OCI-LY7 (cell line): Measurements from ENCODE around the gene MYOT. TPM values are rescaled to one million over a fixed set of nuclear protein-coding genes. Genes with fewer than 3 reads are reported as not detected.
A peak's percentile ranks its signal among the peaks of the same experiment; 100 is the strongest.

ENCODE experiments used
- BruUV-seq: library from RNA; stranded (reverse); fragments of 400-500 nt; replicated peaks from 2 replicates; lab custom pipeline; 2021; lab: Mats Ljungman, UMichigan
- CTCF ChIA-PET: fragments of 300-600 bp; sonication (Branson Sonifier 250); formaldehyde crosslinking; loops from one replicate; lab custom pipeline; 2022; ENCODE audit warnings: antibody characterized with exemption; ENCODE audit not compliant: unreplicated experiment; lab: Charles Lee
- POLR2A ChIA-PET: fragments of 300-600 bp; sonication (Branson Sonifier 250); formaldehyde crosslinking; loops from one replicate; lab custom pipeline; 2022; ENCODE audit warnings: antibody characterized with exemption; lab: Charles Lee
- DNase-seq: peaks from one replicate; pipeline ENCODE4 v3.0.0-alpha.2; 2015; ENCODE audit warnings: low spot score
- H2AFZ ChIP-seq: fragments of 200-600 bp; sonication (generic), shearing (Covaris generic); 2 replicates; pipeline ENCODE4 v1.6.1; 2014; ENCODE audit warnings: mild to moderate bottlenecking, antibody characterized with exemption, low read length, moderate library complexity
- H3K27ac ChIP-seq: fragments of 200-600 bp; sonication (generic); 2 replicates; pipeline ENCODE4 v1.5.1; 2014; ENCODE audit warnings: mixed run types, low read depth, mild to moderate bottlenecking, moderate library complexity, low read length, inconsistent platforms; ENCODE audit not compliant: poor library complexity, severe bottlenecking
- H3K36me3 ChIP-seq: fragments of 200-600 bp; sonication (generic); 2 replicates; pipeline ENCODE4 v1.6.1; 2014; ENCODE audit warnings: mild to moderate bottlenecking, antibody characterized with exemption, low read length, moderate library complexity, mixed read lengths; ENCODE audit not compliant: insufficient read depth
- H3K4me1 ChIP-seq: fragments of 200-600 bp; sonication (generic); 2 replicates; pipeline ENCODE4 v1.5.1; 2014; ENCODE audit warnings: mild to moderate bottlenecking, low read length; ENCODE audit not compliant: insufficient read depth, poor library complexity, severe bottlenecking
- H3K4me2 ChIP-seq: fragments of 200-600 bp; sonication (generic); 2 replicates; pipeline ENCODE4 v1.6.1; 2014; ENCODE audit warnings: mild to moderate bottlenecking, low read length
- H3K4me3 ChIP-seq: fragments of 200-600 bp; sonication (generic); 2 replicates; pipeline ENCODE4 v1.5.1; 2014; ENCODE audit warnings: mild to moderate bottlenecking, low read depth, low read length; ENCODE audit not compliant: poor library complexity, severe bottlenecking
- H3K79me2 ChIP-seq: fragments of 200-600 bp; sonication (generic); 2 replicates; pipeline ENCODE4 v1.6.1; 2016; ENCODE audit warnings: low read depth, mild to moderate bottlenecking, low read length, moderate library complexity, mixed read lengths; ENCODE audit not compliant: insufficient read depth
- H3K9me2 ChIP-seq: fragments of 200-600 bp; sonication (generic); 2 replicates; pipeline ENCODE4 v1.6.1; 2016; ENCODE audit warnings: mild to moderate bottlenecking, low read length, mixed read lengths; ENCODE audit not compliant: insufficient read depth
- H3K9me3 ChIP-seq: fragments of 200-600 bp; sonication (generic); 2 replicates; pipeline ENCODE4 v1.6.1; 2014; ENCODE audit warnings: mild to moderate bottlenecking, mixed run types, low read length, mixed read lengths
- H4K20me1 ChIP-seq: fragments of 200-600 bp; sonication (generic); 2 replicates; pipeline ENCODE4 v1.6.1; 2014; ENCODE audit warnings: mild to moderate bottlenecking, antibody characterized with exemption, low read length, moderate library complexity, mixed read lengths; ENCODE audit not compliant: insufficient read depth
- EZH2phosphoT487 ChIP-seq: fragments of 200-600 bp; sonication (generic); IDR thresholded peaks from 2 replicates; pipeline ENCODE4 v1.6.1; 2018; ENCODE audit warnings: low read depth, borderline replicate concordance, mild to moderate bottlenecking, mixed run types, antibody characterized with exemption, low read length, moderate library complexity, mixed read lengths
- intact Hi-C: fragments of 100-400 bp; cut with micrococcal nuclease; formaldehyde crosslinking; loops from one replicate; pipeline ENCODE4 v1.10.0; 2022; ENCODE audit not compliant: unreplicated experiment
- total RNA-seq, 2 experiments: library from RNA; depleted of rRNA in 1 of 2; stranded (reverse); fragments of >200 nt in 1 of 2; shearing (Covaris generic) in 1 of 2; gene quantifications; 2 replicates each; pipeline ENCODE4 v1.2.3, GENCODE V29; 2014 to 2022
- TF ChIP-seq, protein P1 (sequence below): fragments of 200-600 bp; sonication (generic); conservative IDR thresholded peaks from 2 replicates; pipeline ENCODE4 v1.5.1; 2014; ENCODE audit warnings: mild to moderate bottlenecking, antibody characterized with exemption, low read length, moderate library complexity, mixed read lengths

Gene MYOT
- total RNA-seq, 2 experiments from 2014 or later: not detected

DNA sequence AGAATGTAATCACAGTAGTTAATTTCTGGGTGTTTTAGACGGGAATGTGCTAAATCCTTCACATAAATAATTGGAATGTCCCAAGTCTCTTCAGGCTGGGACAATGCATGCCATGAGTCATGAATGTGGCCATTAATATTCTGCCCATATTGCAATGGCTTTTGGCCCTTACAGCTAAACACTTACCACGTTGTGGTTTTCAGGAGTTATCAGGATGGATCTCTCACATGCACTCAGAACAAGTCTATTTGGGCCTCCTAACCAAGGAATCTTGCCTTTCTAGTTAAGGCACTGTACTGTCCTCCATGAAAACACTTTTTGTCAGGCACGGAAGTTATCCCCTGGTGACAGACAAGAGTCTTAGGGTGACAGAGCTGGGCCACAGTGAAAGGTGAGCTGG, 54.3 kb downstream of the MYOT start:
- no peaks in the 10 kb centered on the region for H4K20me1 ChIP-seq
- H3K9me2 ChIP-seq: peaks cover 3% of the 10 kb centered on the region; the same call in 1 of the 2 replicates
- TF ChIP-seq EZH2phosphoT487: no peak
- TF ChIP-seq, protein P1, sequence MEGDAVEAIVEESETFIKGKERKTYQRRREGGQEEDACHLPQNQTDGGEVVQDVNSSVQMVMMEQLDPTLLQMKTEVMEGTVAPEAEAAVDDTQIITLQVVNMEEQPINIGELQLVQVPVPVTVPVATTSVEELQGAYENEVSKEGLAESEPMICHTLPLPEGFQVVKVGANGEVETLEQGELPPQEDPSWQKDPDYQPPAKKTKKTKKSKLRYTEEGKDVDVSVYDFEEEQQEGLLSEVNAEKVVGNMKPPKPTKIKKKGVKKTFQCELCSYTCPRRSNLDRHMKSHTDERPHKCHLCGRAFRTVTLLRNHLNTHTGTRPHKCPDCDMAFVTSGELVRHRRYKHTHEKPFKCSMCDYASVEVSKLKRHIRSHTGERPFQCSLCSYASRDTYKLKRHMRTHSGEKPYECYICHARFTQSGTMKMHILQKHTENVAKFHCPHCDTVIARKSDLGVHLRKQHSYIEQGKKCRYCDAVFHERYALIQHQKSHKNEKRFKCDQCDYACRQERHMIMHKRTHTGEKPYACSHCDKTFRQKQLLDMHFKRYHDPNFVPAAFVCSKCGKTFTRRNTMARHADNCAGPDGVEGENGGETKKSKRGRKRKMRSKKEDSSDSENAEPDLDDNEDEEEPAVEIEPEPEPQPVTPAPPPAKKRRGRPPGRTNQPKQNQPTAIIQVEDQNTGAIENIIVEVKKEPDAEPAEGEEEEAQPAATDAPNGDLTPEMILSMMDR: no peak
- intact Hi-C loops: no loop called here
- H3K4me2 ChIP-seq: no peak overlapping the region
- no peak overlapping the region for H3K4me3 ChIP-seq
- no peaks in the 10 kb centered on the region for H3K9me3 ChIP-seq
- H3K27ac ChIP-seq: no peak overlapping the region
- H2AFZ ChIP-seq: no peak overlapping the region
- H3K36me3 ChIP-seq: no peaks in the 10 kb centered on the region
- ChIA-PET CTCF (no interaction called here), POLR2A (interaction anchor here (1.1 kb wide), 1 partner anchor 94 kb away, joined by 3 read pairs; no protein-coding TSS in a partner anchor)
- DNase-seq: no peak
- no peaks in the 10 kb centered on the region for H3K4me1 ChIP-seq
- no peaks in the 10 kb centered on the region for H3K79me2 ChIP-seq
- BruUV-seq: no TSS peak

DNA sequence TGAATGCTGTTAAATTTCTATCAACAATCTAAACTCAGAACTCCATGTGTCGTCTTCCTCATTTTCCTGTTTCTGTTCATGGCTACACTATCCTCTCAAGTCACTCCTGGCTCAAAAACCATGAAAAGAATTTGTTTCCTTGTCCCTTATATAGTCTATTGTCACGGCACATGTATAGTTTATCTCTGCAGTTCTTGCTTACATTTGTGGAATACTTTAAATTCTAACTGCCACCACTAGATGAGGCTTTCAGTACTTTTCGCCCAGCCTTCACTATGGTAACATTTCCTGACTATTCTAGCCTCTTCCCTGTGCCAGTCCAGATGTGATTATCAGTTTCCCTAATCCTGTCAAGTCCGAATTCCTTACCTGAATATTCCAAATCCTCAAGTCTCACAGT, 56.2 kb downstream of the MYOT start:
- no peaks in the 10 kb centered on the region for H3K79me2 ChIP-seq
- H3K9me3 ChIP-seq: no peaks in the 10 kb centered on the region
- DNase-seq: no peak
- ChIA-PET CTCF (no interaction called here), POLR2A (interaction anchor here (0.6 kb wide), 1 partner anchor 131 kb away, joined by 3 read pairs; no protein-coding TSS in a partner anchor)
- no peak overlapping the region for H3K4me3 ChIP-seq
- no peak overlapping the region for H3K27ac ChIP-seq
- H3K9me2 ChIP-seq: no peaks in the 10 kb centered on the region
- no peaks in the 10 kb centered on the region for H3K36me3 ChIP-seq
- no peaks in the 10 kb centered on the region for H4K20me1 ChIP-seq
- H3K4me1 ChIP-seq: no peaks in the 10 kb centered on the region
- intact Hi-C loops: no loop called here
- H2AFZ ChIP-seq: no peak overlapping the region
- no peak overlapping the region for H3K4me2 ChIP-seq
- TF ChIP-seq EZH2phosphoT487: no peak
- TF ChIP-seq, protein P1: peak; percentile 35; the same call in 1 of the 2 replicates
- TSS peak; percentile 25 for BruUV-seq

DNA sequence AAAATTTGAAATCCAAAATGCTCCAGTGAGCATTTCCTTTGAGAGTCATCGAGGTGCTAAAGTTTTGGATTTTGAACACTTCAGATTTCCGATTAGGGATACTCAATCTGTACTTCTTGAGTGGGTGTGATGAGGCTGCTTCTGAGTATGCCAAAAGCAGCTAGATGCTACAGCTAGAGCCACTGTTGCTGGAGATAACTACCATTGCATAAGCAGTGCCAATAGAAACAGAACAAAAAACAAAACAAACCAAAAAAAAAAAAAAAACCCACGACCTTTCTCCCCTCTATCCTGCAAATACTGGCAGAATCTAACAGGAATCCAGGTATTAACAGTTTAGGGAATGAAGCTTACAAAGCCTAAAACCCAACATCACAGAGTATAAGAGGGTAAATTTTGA, 65.1 kb downstream of the MYOT start:
- Histone ChIP-seq H3K79me2 (no peaks in the 10 kb centered on the region), H3K36me3 (peaks cover 12% of the 10 kb centered on the region), H3K4me3 (no peak overlapping the region), H3K4me2 (no peak overlapping the region), H3K4me1 (no peaks in the 10 kb centered on the region), H3K9me3 (no peaks in the 10 kb centered on the region), H3K9me2 (no peaks in the 10 kb centered on the region), H2AFZ (no peak overlapping the region), H3K27ac (no peak overlapping the region), H4K20me1 (no peaks in the 10 kb centered on the region)
- TF ChIP-seq, protein P1: no peak
- TF ChIP-seq EZH2phosphoT487: no peak
- CTCF ChIA-PET: no interaction called here
- no TSS peak for BruUV-seq
- intact Hi-C loops: no loop called here
- POLR2A ChIA-PET: no interaction called here
- no peak for DNase-seq
